Stomach smooth muscle (tissue), 2 donors: ENCODE measurements around the gene AIF1.

Experiments used
- H3K27ac ChIP-seq: one replicate; pipeline ENCODE4 v1.7.0; 2013; ENCODE audit warnings: mild to moderate bottlenecking, low read length, inconsistent platforms
- H3K27me3 ChIP-seq, 2 donors: one replicate each; pipeline ENCODE4 v1.7.0; 2013; ENCODE audit warnings: low read length in 2 of 2; ENCODE audit not compliant: insufficient read depth in 2 of 2, control insufficient read depth in 1 of 2
- H3K36me3 ChIP-seq, 2 donors: one replicate each; pipeline ENCODE4 v1.7.0; 2013; ENCODE audit warnings: low read length in 2 of 2; ENCODE audit not compliant: control insufficient read depth in 2 of 2, insufficient read depth in 2 of 2
- H3K4me1 ChIP-seq: one replicate; pipeline ENCODE4 v1.7.0; 2013; ENCODE audit warnings: low read length; ENCODE audit not compliant: control insufficient read depth, insufficient read depth
- H3K4me3 ChIP-seq, 2 donors: one replicate each; pipeline ENCODE4 v1.7.0; 2013; ENCODE audit warnings: low read length in 2 of 2
- H3K9ac ChIP-seq, 2 donors: one replicate each; pipeline ENCODE4 v1.7.0; 2013; ENCODE audit warnings: low read length in 2 of 2, mild to moderate bottlenecking in 1 of 2
- H3K9me3 ChIP-seq, 2 donors: one replicate each; pipeline ENCODE4 v1.7.0; 2013; ENCODE audit warnings: low read length in 2 of 2; ENCODE audit not compliant: control insufficient read depth in 2 of 2
- donor health status: healthy.
- donor health status: Pancreatic carcinoma.

Gene AIF1

GRCh38 chr6:31614684-31615578 lies at the start of gene AIF1:
TSS of gene AIF1 (plus strand) at chr6:31615234. CDS start at chr6:31615330, 96 bp downstream.
- Histone ChIP-seq H3K4me3 (no peak within 1 kb of the TSS), H3K27ac (no peak within 1 kb of the TSS), H3K36me3 (no peaks in the 10 kb centered on the region), H3K9me3 (no peaks in the 10 kb centered on the region), H3K9ac (peak within 1 kb of the TSS in 1 of 2 donors; percentile 5), H3K27me3 (no peaks in the 10 kb centered on the region), H3K4me1 (no peaks in the 10 kb centered on the region)

GRCh38 chr6:31567531-31568370 lies 47.3 kb upstream of the AIF1 start:
- Histone ChIP-seq H3K27ac (no peak overlapping the region), H3K4me1 (no peaks in the 10 kb centered on the region), H3K9ac (no peak overlapping the region), H3K27me3 (peaks cover 11 to 13% of the 10 kb centered on the region in 2 donors), H3K4me3 (no peak overlapping the region), H3K9me3 (no peaks in the 10 kb centered on the region), H3K36me3 (no peaks in the 10 kb centered on the region)

GRCh38 chr6:31568537-31568961 lies 46.5 kb upstream of the AIF1 start:
- Histone ChIP-seq H3K36me3 (no peaks in the 10 kb centered on the region), H3K9me3 (no peaks in the 10 kb centered on the region), H3K27ac (no peak overlapping the region), H3K4me1 (no peaks in the 10 kb centered on the region), H3K27me3 (peaks cover 11 to 13% of the 10 kb centered on the region in 2 donors), H3K9ac (no peak overlapping the region), H3K4me3 (no peak overlapping the region)

GRCh38 chr6:31569861-31570536 lies 45.0 kb upstream of the AIF1 start:
- H3K9me3 ChIP-seq = no peaks in the 10 kb centered on the region
- H3K27me3 ChIP-seq = peaks cover 11 to 13% of the 10 kb centered on the region in 2 donors
- no peaks in the 10 kb centered on the region for H3K4me1 ChIP-seq
- no peak overlapping the region for H3K27ac ChIP-seq
- no peak overlapping the region for H3K4me3 ChIP-seq
- H3K9ac ChIP-seq = no peak overlapping the region
- H3K36me3 ChIP-seq = no peaks in the 10 kb centered on the region

- Histone ChIP-seq H3K9me3 (no peaks in the 10 kb centered on the region), H3K27me3 (peaks cover 11 to 13% of the 10 kb centered on the region in 2 donors), H3K4me1 (no peaks in the 10 kb centered on the region), H3K4me3 (no peak within 1 kb of the TSS), H3K9ac (no peak within 1 kb of the TSS), H3K36me3 (no peaks in the 10 kb centered on the region), H3K27ac (no peak within 1 kb of the TSS)
These were observed 42.8 kb upstream of the AIF1 start, which contains the start of gene LTA for GRCh38 chr6:31572041-31572911. TSS of gene LTA (plus strand) at chr6:31572289. CDS start at chr6:31572743, 454 bp downstream.

GRCh38 chr6:31573239-31574105 lies 41.6 kb upstream of the AIF1 start:
- Histone ChIP-seq H3K36me3 (no peaks in the 10 kb centered on the region), H3K27ac (no peak overlapping the region), H3K4me3 (no peak overlapping the region), H3K4me1 (no peaks in the 10 kb centered on the region), H3K9ac (no peak overlapping the region), H3K9me3 (no peaks in the 10 kb centered on the region), H3K27me3 (peaks cover 3 to 6% of the 10 kb centered on the region in 2 donors)

GRCh38 chr6:31574106-31575061 lies 40.6 kb upstream of the AIF1 start:
- Histone ChIP-seq H3K27me3 (peaks cover 0 to 2% of the 10 kb centered on the region in 2 donors), H3K4me3 (no peak overlapping the region), H3K36me3 (no peaks in the 10 kb centered on the region), H3K27ac (peak overlapping the region; percentile 49), H3K9me3 (no peaks in the 10 kb centered on the region), H3K9ac (no peak overlapping the region), H3K4me1 (no peaks in the 10 kb centered on the region)

GRCh38 chr6:31575335-31575901 lies 39.6 kb upstream of the AIF1 start, which contains the start of gene TNF:
TSS of gene TNF (plus strand) at chr6:31575565. CDS start at chr6:31575742, 177 bp downstream.
- H3K9ac ChIP-seq = peak within 1 kb of the TSS; percentile 42 to 60

More at GRCh38 chr6:31575335-31575901, 39.6 kb upstream of the AIF1 start, which contains the start of gene TNF:
- Histone ChIP-seq H3K4me1 (peaks cover 3% of the 10 kb centered on the region), H3K27me3 (no peaks in the 10 kb centered on the region), H3K27ac (peak within 1 kb of the TSS; percentile 49), H3K36me3 (no peaks in the 10 kb centered on the region), H3K4me3 (peak within 1 kb of the TSS; percentile 56 to 64), H3K9me3 (no peaks in the 10 kb centered on the region)
